ENCODE measurements around the gene VAC14. TPM values are rescaled to one million over a fixed set of nuclear protein-coding genes. Genes with fewer than 3 reads are reported as not detected.

The VAC14 gene
- total RNA-seq, 4 donors from 2014 or later = 18.6 to 32.2 (median 25.9) TPM

GRCh38 chr16:70712359-70712758, 88.6 kb downstream of the VAC14 start:
- peaks cover 0 to 8% (median 0%) of the 10 kb centered on the region in 3 donors for H3K36me3 ChIP-seq
- WGBS, 2 donors = 82 to 98% methylated on average over 6 to 9 of the region's 11 CpGs
- intact Hi-C loops (cut with DNase I) = no loop called here
- DNase-seq = no peak
- no peaks in the 10 kb centered on the region for H3K9me3 ChIP-seq
- TF ChIP-seq CTCF (IDR thresholded peaks at IDR 0.05) (no peak), POLR2A (IDR thresholded peaks at IDR 0.05) (no peak)
- no peak overlapping the region for H3K4me3 ChIP-seq
- no peak overlapping the region for H3K27ac ChIP-seq
- no peaks in the 10 kb centered on the region for H3K27me3 ChIP-seq
- peaks cover 19 to 76% (median 40%) of the 10 kb centered on the region in 3 donors for H3K4me1 ChIP-seq

- peaks cover 0 to 8% (median 0%) of the 10 kb centered on the region in 3 donors for H3K36me3 ChIP-seq
- no peak for TF ChIP-seq POLR2A (IDR thresholded peaks at IDR 0.05)
- TF ChIP-seq CTCF (IDR thresholded peaks at IDR 0.05) = no peak
- no peaks in the 10 kb centered on the region for H3K9me3 ChIP-seq
- DNase-seq = no peak
- peak overlapping the region in 1 of 4 donors; percentile 15 for H3K27ac ChIP-seq
- peaks cover 25 to 77% (median 44%) of the 10 kb centered on the region in 3 donors for H3K4me1 ChIP-seq
- intact Hi-C loops (cut with DNase I) = no loop called here
- H3K4me3 ChIP-seq = no peak overlapping the region
- H3K27me3 ChIP-seq = no peaks in the 10 kb centered on the region
- 91% methylated on average over 6 to 12 of the region's 14 CpGs for WGBS, 2 donors
These were observed 89.5 kb downstream of the VAC14 start for GRCh38 chr16:70711211-70712031.

- peak overlapping the region in 2 of 4 donors; percentile 15 to 31 for H3K27ac ChIP-seq
- no peak overlapping the region for H3K4me3 ChIP-seq
- H3K27me3 ChIP-seq = no peaks in the 10 kb centered on the region
- TF ChIP-seq POLR2A (IDR thresholded peaks at IDR 0.05) (no peak), CTCF (IDR thresholded peaks at IDR 0.05) (no peak)
- H3K4me1 ChIP-seq = peaks cover 17 to 77% (median 41%) of the 10 kb centered on the region in 3 donors
- WGBS, 2 donors = 85 to 96% methylated on average over 10 to 16 of the region's 31 CpGs
- H3K9me3 ChIP-seq = no peaks in the 10 kb centered on the region
- DNase-seq = no peak
- intact Hi-C loops (cut with DNase I) = no loop called here
- H3K36me3 ChIP-seq = peaks cover 0 to 8% (median 0%) of the 10 kb centered on the region in 3 donors
These were observed 90.3 kb downstream of the VAC14 start for GRCh38 chr16:70710422-70711210.

- DNase-seq = no peak
These were observed 91.0 kb downstream of the VAC14 start for GRCh38 chr16:70709942-70710341.

More at GRCh38 chr16:70709942-70710341, 91.0 kb downstream of the VAC14 start:
- peaks cover 14 to 77% (median 34%) of the 10 kb centered on the region in 3 donors for H3K4me1 ChIP-seq
- H3K36me3 ChIP-seq = peaks cover 0 to 8% (median 0%) of the 10 kb centered on the region in 3 donors
- H3K27ac ChIP-seq = peak overlapping the region in 3 of 4 donors; percentile 31 to 56 (median 45)
- no peaks in the 10 kb centered on the region for H3K9me3 ChIP-seq
- WGBS, 2 donors = no CpG with 5 or more reads among the region's 7 CpGs
- H3K27me3 ChIP-seq = no peaks in the 10 kb centered on the region
- TF ChIP-seq POLR2A (IDR thresholded peaks at IDR 0.05) (no peak), CTCF (IDR thresholded peaks at IDR 0.05) (no peak)
- no peak overlapping the region for H3K4me3 ChIP-seq
- intact Hi-C loops (cut with DNase I) = no loop called here

All from esophagus squamous epithelium (tissue), 5 donors.